Stimulated activated CD8-positive, alpha-beta memory T cell treated with anti-CD3 and anti-CD28 coated beads, Interleukin-15, amount 100 ng/mL, for 48 hours (primary cell): ENCODE results near the gene MYH14.
A peak's percentile ranks its signal among the peaks of the same experiment; 100 is the strongest.

Experiments used
- DNase-seq, 2 donors: peaks; one replicate each; pipeline ENCODE4 v3.0.0-alpha.2; 2020; ENCODE audit warnings: low read depth in 2 of 2

MYH14 gene

GRCh38 chr19:50192463-50193211, 10.8 kb upstream of the MYH14 start:
- no peak for DNase-seq

GRCh38 chr19:50195224-50195623, 8.2 kb upstream of the MYH14 start:
- DNase-seq, result no peak

- DNase-seq, result no peak
Observed at GRCh38 chr19:50196322-50196932, 7.0 kb upstream of the MYH14 start.

- DNase-seq, result no peak
Observed at GRCh38 chr19:50197348-50197747, 6.1 kb upstream of the MYH14 start.

DNA sequence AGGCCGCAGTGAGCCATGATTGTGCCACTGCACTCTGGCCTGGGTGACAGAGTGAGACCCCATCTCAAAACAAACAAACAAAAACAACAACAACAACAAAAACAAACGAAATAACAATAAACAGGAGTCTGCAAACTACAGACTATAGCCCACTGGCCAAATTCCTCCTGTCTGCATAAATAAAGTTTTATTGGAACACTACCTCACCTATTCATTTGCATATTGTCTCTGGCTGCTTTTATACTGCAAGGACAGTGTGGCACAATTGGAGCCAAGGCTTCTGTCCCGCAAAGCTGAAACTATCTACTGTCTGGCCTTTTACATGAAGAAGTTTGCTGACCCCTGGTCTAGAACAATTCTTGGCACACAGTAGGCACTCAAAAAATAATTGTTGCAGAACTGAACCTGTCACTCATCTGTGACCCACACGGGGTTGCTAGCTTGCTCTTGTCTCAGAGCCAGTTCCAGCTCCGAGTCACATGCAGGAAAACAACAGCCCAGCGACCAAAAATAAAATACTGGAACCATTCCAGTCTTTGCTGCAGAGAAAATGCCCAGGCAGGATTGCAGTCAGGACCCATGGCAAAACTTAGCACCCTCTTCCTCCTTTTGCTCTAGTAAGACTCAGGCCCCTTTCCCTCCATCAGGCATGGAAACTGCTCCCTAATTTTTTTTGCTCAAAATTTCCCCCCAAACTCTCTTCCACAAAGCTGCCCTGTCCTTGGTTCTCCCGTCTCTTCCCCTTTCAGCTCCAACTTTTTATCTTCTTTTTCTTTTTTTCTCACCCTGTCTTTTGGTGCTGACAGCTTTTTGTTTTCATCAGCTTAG, 4.8 kb upstream of the MYH14 start:
- DNase-seq, result no peak

DNA sequence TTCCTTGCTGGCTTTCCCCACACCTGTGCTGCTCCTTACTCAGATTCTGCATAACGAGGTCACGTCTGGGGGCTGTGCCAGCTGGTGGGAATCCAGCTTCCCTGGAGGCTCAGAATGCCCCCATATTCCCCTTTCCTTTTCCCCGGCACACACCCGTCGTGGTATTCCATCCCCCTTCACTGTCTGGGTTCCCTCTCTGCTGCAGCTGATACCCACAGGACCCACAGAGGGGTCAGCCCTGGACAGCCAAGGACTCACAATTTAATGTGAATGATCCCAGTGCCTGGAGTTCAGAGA, 4.2 kb upstream of the MYH14 start:
- DNase-seq, result no peak

GRCh38 chr19:50202386-50202785, 1.0 kb upstream of the MYH14 start:
- no peak for DNase-seq

DNA sequence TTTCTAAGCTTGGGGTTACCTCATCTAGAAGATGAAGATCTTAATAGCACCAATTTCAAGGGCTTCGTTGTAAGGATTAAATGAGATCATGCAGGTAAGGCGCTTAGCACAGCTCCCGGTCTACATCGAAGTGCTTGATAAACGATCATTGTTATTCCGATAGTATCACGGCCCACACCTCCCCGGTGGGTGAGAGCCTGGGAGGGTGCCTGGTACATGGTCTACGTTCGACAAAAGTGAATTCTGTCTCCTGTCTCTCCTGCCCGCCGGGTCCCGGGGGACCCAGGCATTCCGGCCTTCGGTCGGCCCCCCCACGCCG, 501 bp upstream of the MYH14 start:
- no peak for DNase-seq

DNA sequence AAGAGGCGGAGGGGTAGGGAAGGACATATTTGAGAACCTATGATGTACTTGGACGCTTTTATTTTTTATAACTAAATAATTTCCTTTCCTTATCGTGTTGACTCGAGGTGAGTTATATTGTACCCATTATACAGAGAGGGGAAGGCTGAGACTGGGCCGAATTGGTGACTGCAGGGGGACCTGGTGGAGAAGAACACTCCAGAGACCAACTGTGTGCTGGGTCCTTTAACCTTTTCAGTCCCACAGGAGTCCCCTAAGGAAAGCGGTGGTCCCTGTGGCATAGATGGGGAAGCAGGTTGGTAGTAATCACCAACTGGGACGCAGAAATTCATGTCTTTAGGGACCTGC, 633 bp downstream of the MYH14 start:
- DNase-seq, result no peak

- DNase-seq, result peak in 1 of 2 donors; percentile 5
Observed at GRCh38 chr19:50204811-50205675, 1.6 kb downstream of the MYH14 start.

DNA sequence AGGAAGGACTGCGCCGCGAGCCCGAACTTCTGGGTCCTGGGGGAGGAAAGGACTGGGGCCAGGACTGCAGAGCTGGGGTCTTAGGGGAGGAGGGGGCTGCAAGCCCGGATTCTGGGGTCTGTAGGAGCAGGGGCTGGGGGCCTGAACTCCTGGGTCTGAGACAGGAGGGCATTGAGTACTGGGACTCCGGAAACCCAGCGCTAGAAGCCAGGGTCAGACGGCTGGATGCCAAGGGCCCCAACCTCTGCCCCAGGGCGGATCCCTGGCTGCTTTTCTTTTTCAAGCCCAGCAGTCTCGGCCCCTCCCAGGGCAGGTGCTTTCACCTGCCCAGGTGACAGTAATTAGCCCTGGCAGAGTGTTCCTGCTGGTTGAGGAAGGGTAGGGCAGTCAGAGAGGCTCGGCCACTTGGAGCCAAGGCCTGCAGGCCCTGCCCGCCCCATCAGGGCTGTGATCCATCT, 2.3 kb downstream of the MYH14 start:
- DNase-seq, result no peak

GRCh38 chr19:50206191-50206590, 2.8 kb downstream of the MYH14 start:
- no peak for DNase-seq

DNA sequence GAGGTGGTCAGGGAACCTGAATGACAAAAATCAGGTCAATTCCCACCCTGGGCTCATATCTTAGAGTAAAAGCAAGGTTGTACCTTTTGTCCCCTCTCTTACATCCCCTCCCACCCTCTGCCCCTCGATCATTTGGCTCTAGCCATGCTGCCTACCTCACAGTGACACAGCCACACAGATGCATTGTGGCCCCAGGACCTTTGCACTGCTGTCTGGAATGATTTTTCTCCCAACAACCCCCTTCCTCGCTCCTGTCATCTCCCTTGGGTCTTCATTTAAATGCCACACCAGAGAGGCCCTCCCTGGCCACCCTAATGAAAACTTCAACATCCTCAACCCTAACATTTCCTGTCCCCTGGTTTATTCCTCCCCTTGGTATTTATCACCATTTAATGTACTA, 4.3 kb downstream of the MYH14 start:
- DNase-seq, result no peak

DNA sequence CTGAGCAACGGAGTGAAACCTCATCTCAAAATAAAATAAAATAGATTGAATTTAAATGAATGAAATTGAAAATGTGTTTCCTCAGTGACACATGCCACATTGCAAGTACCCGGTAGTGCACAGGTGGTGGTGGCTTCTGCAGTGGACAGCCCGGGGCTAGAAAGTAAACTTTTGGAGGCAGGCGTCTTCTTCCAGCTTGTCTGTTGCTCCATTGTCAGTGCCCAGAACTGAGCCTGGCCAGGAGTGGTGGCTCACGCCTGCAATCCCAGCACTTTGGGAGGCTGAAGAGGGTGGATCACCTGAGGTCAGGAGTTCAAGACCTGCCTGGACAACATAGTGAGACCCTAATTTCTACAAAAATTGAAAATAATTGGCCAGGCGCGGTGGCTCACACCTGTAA, 5.7 kb downstream of the MYH14 start:
- no peak for DNase-seq

- no peak for DNase-seq
Observed at GRCh38 chr19:50210425-50210824, 7.0 kb downstream of the MYH14 start.

DNA sequence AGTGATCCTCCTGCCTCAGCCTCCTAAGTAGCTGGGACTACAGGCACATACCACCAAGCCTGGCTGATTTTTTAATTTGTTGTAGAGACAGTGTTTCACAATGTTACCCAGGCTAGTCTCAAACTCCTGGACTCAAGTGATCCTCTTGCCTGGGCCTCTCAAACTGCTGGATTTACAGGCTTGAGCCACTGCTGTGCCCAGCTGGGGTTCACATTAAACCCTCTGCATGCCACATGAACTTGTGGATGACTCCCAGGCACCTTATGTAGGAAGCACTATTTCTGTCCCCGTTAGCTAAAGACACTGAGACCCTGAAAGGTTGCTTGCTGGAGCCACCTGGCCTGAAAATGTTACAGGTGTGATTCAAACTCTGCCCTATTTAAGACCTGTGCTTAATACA, 10.5 kb downstream of the MYH14 start:
- no peak for DNase-seq

DNA sequence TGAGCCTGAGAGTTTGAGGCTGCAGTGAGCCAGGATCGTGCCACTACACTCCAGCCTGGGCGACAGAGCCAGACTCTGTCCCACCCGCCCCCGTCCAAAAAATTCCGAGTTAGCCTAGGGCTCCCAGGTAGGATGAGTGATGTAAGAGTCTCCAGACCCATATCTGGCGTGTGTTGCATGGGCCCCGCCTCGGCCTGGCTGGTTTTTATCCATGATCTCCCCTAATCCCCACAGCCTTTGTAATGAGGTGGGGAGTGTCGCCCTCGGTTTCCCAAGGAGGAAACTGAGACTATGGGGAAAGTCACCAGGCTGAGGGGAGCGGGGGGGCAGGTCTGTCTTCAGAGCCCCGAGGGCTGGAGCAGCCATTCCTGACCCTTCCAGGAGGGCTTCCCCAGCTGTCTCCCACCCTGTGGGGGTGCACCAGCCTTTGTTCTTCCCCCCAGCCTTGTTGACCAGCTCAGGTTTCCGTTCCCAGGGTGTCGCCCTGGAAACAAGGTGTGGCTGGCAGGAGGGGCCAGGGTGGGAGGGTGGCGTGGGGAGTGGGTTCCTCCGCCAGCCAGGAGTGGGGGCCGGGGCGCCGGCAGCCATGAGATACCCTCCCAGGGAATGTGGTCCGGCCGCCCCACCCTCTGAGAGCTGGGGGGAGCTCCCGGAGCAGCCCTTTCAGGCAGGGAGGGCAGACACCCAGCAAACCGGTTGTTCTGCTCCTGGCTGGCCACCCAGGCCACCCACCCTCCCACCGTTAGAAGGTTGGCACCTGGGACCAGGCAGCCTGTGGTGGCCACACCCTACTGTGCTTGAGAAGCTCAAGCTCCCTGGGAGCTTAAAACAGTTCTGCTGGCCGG, 11.5 kb downstream of the MYH14 start:
- no peak for DNase-seq

- no peak for DNase-seq
Observed at GRCh38 chr19:50215820-50216219, 12.4 kb downstream of the MYH14 start.

- DNase-seq, result no peak
Observed at GRCh38 chr19:50221087-50221486, 17.7 kb downstream of the MYH14 start.

DNA sequence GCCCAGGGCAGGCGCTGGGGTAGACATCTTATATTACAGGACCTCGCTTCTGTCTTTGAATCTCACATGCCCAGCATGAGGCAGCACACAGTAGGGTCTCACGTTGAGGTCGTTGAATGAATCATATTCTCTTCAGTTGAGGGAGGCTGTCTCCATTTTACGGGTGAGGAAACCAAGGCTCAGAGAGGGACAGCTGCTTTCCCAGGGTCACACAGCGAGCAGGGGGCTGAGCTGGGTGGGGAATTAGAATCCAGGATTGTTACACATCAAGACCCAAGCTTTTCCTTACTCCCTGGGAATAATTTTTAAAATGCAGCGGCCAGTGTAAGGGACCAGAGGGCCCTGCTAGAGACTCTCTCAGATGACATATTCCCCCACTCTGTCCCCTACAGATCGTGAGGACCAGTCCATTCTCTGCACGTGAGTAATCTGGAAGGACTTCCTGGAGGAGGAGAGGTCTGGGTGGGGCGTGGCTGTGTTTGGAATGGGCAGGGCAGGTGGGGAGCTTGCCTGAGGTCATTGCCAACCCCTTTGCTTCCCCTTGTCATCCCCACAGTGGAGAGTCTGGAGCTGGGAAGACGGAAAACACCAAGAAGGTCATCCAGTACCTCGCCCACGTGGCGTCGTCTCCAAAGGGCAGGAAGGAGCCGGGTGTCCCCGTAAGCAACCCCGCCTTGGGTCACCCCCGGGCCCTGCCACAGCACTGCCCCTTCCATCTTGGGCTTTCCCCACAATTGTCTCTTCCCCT, 19.4 kb downstream of the MYH14 start:
- DNase-seq, result no peak

DNA sequence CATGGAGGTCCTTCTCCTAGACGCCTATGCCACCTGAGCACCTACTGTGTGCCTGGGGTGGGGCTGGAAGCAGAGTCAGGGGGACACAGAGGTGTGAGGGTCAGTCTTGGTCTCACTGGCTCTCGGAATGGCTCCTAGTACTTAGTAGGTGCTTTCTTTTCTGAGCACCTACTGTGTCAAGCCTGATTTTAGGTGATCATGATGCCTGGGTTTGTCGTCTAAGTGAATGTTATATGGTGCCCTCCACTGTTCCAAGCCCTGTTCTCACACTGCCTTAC, 20.0 kb downstream of the MYH14 start:
- no peak for DNase-seq
